RWPE2 (cell line): ENCODE data around the gene UBE2J2.

Experiments
- ATAC-seq: fragments of 200-7000 bp; cut with Tn5 transposase; 3 replicates; pipeline ENCODE4 v1.9.1; 2021; ENCODE audit warnings: low read depth
- DNase-seq: peaks from one replicate; pipeline ENCODE4 v3.0.0-alpha.2; 2020; ENCODE audit warnings: low spot score
- H3K27ac ChIP-seq: fragments of 450-650 bp; 2 replicates; pipeline ENCODE4 v1.5.1; 2017; ENCODE audit warnings: mild to moderate bottlenecking; ENCODE audit not compliant: poor library complexity, severe bottlenecking
- H3K27me3 ChIP-seq: fragments of 250-450 bp; sonication (Bioruptor Pico); 2 replicates; pipeline ENCODE4 v1.5.1; 2021; ENCODE audit warnings: mild to moderate bottlenecking, moderate library complexity; ENCODE audit not compliant: insufficient read depth, poor library complexity, severe bottlenecking
- H3K36me3 ChIP-seq: fragments of 250-450 bp; sonication (Bioruptor Pico); 2 replicates; pipeline ENCODE4 v1.5.1; 2020; ENCODE audit warnings: low read depth, mild to moderate bottlenecking, moderate library complexity
- H3K4me1 ChIP-seq: fragments of 250-450 bp; sonication (Bioruptor Pico); 2 replicates; pipeline ENCODE4 v1.5.1; 2021; ENCODE audit warnings: mild to moderate bottlenecking, moderate library complexity; ENCODE audit not compliant: insufficient read depth, poor library complexity, severe bottlenecking
- H3K4me3 ChIP-seq: fragments of 250-450 bp; sonication (Bioruptor Pico); 2 replicates; pipeline ENCODE4 v1.5.1; 2021; ENCODE audit warnings: mild to moderate bottlenecking, moderate library complexity; ENCODE audit not compliant: severe bottlenecking
- H3K9me3 ChIP-seq: fragments of 250-450 bp; sonication (Bioruptor Pico); 2 replicates; pipeline ENCODE4 v1.5.1; 2021; ENCODE audit warnings: mild to moderate bottlenecking, moderate library complexity; ENCODE audit not compliant: severe bottlenecking
- TF ChIP-seq, protein P1 (sequence below): fragments of 450-650 bp; IDR thresholded peaks from one replicate; pipeline ENCODE4 v1.5.1; 2017; ENCODE audit warnings: mild to moderate bottlenecking, moderate library complexity; ENCODE audit not compliant: poor library complexity, severe bottlenecking

UBE2J2 gene

DNA sequence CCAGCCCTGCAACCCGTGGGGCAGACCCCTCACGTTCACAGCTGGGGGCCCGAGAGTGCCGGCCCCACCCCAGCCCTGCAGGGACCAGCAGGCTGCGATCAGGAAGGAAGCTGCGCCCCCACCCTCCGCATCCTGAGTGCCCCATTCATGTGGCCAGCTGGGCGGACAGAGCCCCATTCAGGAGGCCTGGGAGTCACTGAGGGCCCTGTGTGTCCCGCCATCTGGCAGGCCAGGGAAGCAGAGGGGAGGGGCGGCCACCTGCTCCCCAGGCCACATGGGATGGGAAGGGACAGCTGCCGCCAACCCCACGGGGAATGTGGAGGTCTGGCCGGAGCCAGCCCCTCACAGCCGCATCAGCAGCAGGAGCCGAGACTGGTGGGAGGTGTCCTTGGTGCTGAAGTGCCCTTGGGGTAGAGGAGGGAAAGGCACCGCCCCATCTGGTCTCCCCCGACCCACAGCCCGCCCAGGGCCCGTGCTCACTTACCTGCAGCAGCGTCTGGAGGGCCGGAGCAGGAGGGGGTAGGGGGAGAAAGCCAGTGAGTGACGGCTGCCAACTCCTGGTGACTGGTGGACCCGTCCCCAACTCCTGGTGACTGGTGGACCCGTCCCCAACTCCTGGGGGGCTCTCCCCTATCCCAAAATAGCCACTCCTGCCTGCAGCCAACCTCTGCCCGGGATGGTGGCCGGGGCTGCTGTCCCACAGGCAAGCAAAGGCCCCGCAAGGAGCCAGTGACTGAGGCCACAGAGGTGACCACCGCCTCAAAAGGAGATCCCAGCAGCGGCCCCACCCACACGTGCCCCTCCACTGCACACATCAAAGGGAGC lies 25.4 kb upstream of the UBE2J2 start:
- H3K4me1 ChIP-seq: peaks cover 10% of the 10 kb centered on the region
- TF ChIP-seq, protein P1, sequence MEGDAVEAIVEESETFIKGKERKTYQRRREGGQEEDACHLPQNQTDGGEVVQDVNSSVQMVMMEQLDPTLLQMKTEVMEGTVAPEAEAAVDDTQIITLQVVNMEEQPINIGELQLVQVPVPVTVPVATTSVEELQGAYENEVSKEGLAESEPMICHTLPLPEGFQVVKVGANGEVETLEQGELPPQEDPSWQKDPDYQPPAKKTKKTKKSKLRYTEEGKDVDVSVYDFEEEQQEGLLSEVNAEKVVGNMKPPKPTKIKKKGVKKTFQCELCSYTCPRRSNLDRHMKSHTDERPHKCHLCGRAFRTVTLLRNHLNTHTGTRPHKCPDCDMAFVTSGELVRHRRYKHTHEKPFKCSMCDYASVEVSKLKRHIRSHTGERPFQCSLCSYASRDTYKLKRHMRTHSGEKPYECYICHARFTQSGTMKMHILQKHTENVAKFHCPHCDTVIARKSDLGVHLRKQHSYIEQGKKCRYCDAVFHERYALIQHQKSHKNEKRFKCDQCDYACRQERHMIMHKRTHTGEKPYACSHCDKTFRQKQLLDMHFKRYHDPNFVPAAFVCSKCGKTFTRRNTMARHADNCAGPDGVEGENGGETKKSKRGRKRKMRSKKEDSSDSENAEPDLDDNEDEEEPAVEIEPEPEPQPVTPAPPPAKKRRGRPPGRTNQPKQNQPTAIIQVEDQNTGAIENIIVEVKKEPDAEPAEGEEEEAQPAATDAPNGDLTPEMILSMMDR: no peak
- H3K27ac ChIP-seq: no peak overlapping the region
- H3K4me3 ChIP-seq: no peak overlapping the region
- H3K9me3 ChIP-seq: no peaks in the 10 kb centered on the region
- H3K36me3 ChIP-seq: no peaks in the 10 kb centered on the region
- H3K27me3 ChIP-seq: no peaks in the 10 kb centered on the region
- ATAC-seq (no peak), DNase-seq (no peak)

DNA sequence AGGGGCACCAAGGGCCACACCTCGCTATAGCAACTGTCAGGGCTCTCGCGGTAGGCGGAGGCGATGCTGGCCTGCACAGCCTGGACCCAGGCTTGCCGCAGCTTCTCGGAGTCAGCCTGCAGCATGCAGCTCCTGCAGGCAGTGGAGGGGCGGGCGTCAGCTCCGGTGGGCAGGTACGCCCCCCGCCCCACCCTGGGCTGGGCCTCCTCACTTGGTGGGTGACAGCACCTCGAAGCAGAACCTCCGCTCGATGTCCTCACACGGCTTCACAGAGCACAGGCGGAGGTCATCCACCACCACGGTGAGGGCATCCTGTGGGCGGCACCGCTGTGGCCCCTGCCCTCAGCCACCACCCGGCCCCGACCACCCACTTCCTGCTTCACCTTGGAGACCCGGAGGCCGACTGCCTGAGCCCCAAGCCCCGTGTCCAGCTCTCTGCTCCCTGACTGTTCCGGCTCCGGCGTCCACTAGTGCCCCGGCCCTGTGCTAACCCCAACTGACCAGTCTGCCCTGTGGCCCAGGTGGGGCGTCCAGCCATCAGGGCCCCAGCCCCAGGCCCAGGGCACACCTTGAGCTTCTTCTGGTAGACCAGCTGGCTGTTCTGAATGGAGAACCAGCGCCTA lies 24.3 kb upstream of the UBE2J2 start:
- H3K4me3 ChIP-seq: no peak overlapping the region
- H3K36me3 ChIP-seq: no peaks in the 10 kb centered on the region
- no peak for DNase-seq
- TF ChIP-seq, protein P1: no peak
- ATAC-seq: no peak
- H3K9me3 ChIP-seq: no peaks in the 10 kb centered on the region
- no peak overlapping the region for H3K27ac ChIP-seq
- peaks cover under 1% of the 10 kb centered on the region for H3K4me1 ChIP-seq
- H3K27me3 ChIP-seq: no peaks in the 10 kb centered on the region

DNA sequence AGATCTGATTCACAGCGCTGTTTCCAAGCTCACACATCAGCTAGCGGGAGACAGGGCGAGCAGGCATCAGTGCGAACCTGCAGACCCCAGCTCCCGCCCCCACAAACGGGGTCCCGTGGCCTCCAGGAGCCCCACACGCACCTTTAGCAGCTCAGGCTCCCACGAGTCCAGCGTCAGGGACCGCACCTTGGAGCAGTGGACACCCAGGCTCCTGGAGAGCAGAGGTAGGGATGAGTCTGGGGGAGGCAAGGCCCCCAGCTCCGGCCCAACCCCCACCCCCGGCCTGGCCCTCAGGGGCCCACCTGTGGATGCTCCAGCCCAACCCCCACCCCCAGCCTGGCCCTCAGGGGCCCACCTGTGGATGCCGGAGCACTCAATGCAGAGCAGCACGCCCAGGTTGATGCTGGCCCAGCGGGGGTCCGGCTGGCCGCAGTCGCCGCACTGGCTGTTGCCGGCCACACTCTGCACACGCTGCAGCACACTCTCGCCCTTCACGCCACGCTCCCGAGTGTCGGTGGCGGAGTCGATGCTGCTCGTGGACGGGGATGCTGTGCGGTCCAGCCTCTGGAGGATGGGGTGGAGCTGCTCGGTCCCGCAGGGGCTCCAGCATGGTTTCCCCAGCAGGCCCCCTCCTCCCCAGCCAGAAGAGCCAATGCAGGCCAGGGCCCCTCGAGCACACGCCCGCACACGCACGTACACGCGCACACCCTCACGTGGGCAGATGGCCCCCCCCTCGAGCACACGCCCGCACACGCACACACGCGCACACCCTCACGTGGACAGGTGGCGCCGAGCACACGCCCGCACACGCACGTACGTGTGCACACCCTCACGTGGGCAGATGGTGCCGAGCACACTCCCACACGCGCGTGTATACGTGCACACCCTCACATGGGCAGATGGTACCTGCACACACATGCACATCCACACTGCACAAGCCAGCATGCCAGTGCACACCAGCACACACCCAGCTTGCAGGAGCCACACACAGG lies 22.7 kb upstream of the UBE2J2 start:
- no peaks in the 10 kb centered on the region for H3K9me3 ChIP-seq
- no peaks in the 10 kb centered on the region for H3K36me3 ChIP-seq
- no peaks in the 10 kb centered on the region for H3K4me1 ChIP-seq
- TF ChIP-seq, protein P1: no peak
- H3K27me3 ChIP-seq: no peaks in the 10 kb centered on the region
- ATAC-seq (no peak), DNase-seq (no peak)
- no peak overlapping the region for H3K4me3 ChIP-seq
- H3K27ac ChIP-seq: no peak overlapping the region

DNA sequence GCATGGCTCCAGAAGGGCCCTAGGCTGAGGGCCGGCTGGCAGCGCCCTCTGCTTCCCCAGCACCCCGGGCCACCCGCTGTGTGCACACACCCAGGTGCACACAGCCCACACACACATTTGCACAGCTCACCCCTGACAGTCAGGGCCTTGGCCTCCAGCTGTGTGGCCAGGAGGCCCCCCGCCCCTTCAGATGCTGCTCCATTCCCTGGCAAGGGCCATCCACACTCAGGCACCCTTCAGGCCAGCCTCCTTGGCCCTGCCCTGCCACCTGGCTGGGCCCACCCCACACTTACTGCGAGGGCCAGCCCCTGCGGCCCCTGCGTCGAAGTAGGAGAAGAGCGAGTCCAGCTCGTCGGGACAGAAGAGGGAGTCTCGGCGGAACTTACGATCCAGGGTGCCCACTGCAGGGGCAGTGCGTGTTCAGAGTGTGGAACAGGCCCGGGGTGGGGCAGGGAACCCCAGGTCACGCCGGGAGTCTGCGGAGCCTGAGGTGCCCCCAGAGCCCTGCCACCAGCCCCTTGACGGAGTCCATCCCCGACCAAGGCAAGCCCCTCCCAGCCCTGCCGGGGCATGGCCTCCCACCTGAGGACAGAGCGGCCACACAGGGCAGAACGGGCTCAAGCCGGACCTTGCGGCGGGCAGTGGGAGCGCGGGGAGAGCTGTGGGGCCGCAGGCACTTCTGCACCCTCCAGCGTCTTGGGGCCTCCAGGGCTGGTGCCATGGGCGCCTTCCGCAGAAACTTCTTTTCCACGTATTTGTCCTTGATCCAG lies 21.7 kb upstream of the UBE2J2 start:
- H3K36me3 ChIP-seq: no peaks in the 10 kb centered on the region
- H3K27me3 ChIP-seq: no peaks in the 10 kb centered on the region
- H3K4me3 ChIP-seq: no peak overlapping the region
- H3K4me1 ChIP-seq: no peaks in the 10 kb centered on the region
- H3K27ac ChIP-seq: no peak overlapping the region
- no peaks in the 10 kb centered on the region for H3K9me3 ChIP-seq
- TF ChIP-seq, protein P1: no peak
- DNase-seq (no peak), ATAC-seq (no peak)
